Measurements from ENCODE around the gene PTDSS2.
A peak's percentile ranks its signal among the peaks of the same experiment; 100 is the strongest.
"Not testable (repeated sequence)": the region's sequence is repeated elsewhere in the genome, so short reads cannot be mapped to it uniquely, and the experiment has no call there.

The PTDSS2 gene

GRCh38 chr11:449889-450808 is at the start of gene PTDSS2:
Gene PTDSS2 (plus strand): TSS chr11:450279. CDS start chr11:450456, 177 bp downstream.
- Mint-ChIP-seq H3K27ac (ENCODE audit: low read depth) (peak within 1 kb of the TSS; percentile 95), H3K9me3 (no peaks in the 10 kb centered on the region), H3K4me1 (peaks cover 28% of the 10 kb centered on the region), H3K36me3 (ENCODE audit: insufficient read depth) (peaks cover 18% of the 10 kb centered on the region), H3K4me3 (peak within 1 kb of the TSS; percentile 85), H3K27me3 (no peaks in the 10 kb centered on the region)
- DNase-seq (ENCODE audit: low spot score in 2 of 2) (peak; percentile 84 to 91), ATAC-seq (replicated peaks; ENCODE audit: extremely low read depth, poor library complexity, severe bottlenecking) (peak; percentile 82)

- H3K36me3 Mint-ChIP-seq (ENCODE audit: insufficient read depth); H3K4me3 Mint-ChIP-seq; H3K27ac Mint-ChIP-seq (ENCODE audit: low read depth); H3K9me3 Mint-ChIP-seq; ATAC-seq (replicated peaks; ENCODE audit: extremely low read depth, poor library complexity, severe bottlenecking); DNase-seq (ENCODE audit: low spot score in 2 of 2); H3K4me1 Mint-ChIP-seq; H3K27me3 Mint-ChIP-seq: not testable (repeated sequence)
These were observed 48.9 kb upstream of the PTDSS2 start for GRCh38 chr11:401196-401595.

GRCh38 chr11:403021-403760 is 46.9 kb upstream of the PTDSS2 start:
- Mint-ChIP-seq H3K9me3 (no peaks in the 10 kb centered on the region), H3K27ac (ENCODE audit: low read depth) (no peak overlapping the region), H3K27me3 (no peaks in the 10 kb centered on the region), H3K4me1 (peaks cover 9% of the 10 kb centered on the region), H3K4me3 (no peak overlapping the region), H3K36me3 (ENCODE audit: insufficient read depth) (peaks cover 9% of the 10 kb centered on the region)
- no peak for ATAC-seq (replicated peaks; ENCODE audit: extremely low read depth, poor library complexity, severe bottlenecking)
- DNase-seq (ENCODE audit: low spot score in 2 of 2) = no peak

- H3K27me3 Mint-ChIP-seq = no peaks in the 10 kb centered on the region
- H3K27ac Mint-ChIP-seq (ENCODE audit: low read depth) = peak overlapping the region; percentile 74
- H3K4me1 Mint-ChIP-seq = peaks cover 9% of the 10 kb centered on the region
- DNase-seq (ENCODE audit: low spot score in 2 of 2) (no peak), ATAC-seq (replicated peaks; ENCODE audit: extremely low read depth, poor library complexity, severe bottlenecking) (no peak)
- peak overlapping the region; percentile 53 for H3K4me3 Mint-ChIP-seq
- no peaks in the 10 kb centered on the region for H3K9me3 Mint-ChIP-seq
- H3K36me3 Mint-ChIP-seq (ENCODE audit: insufficient read depth) = peaks cover 11% of the 10 kb centered on the region
These were observed 46.2 kb upstream of the PTDSS2 start for GRCh38 chr11:403761-404431.

GRCh38 chr11:404551-405264 is 45.4 kb upstream of the PTDSS2 start:
- Mint-ChIP-seq H3K36me3 (ENCODE audit: insufficient read depth) (peaks cover 9% of the 10 kb centered on the region), H3K27ac (ENCODE audit: low read depth) (peak overlapping the region; percentile 74), H3K4me1 (peaks cover 9% of the 10 kb centered on the region), H3K9me3 (no peaks in the 10 kb centered on the region), H3K4me3 (peak overlapping the region; percentile 53), H3K27me3 (no peaks in the 10 kb centered on the region)
- no peak for DNase-seq (ENCODE audit: low spot score in 2 of 2)
- ATAC-seq (replicated peaks; ENCODE audit: extremely low read depth, poor library complexity, severe bottlenecking) = no peak

GRCh38 chr11:405323-405953 is 44.6 kb upstream of the PTDSS2 start:
- Mint-ChIP-seq H3K4me3 (peak overlapping the region; percentile 53), H3K27ac (ENCODE audit: low read depth) (peak overlapping the region; percentile 74), H3K36me3 (ENCODE audit: insufficient read depth) (peaks cover 9% of the 10 kb centered on the region), H3K27me3 (no peaks in the 10 kb centered on the region), H3K4me1 (peaks cover 9% of the 10 kb centered on the region), H3K9me3 (no peaks in the 10 kb centered on the region)
- DNase-seq (ENCODE audit: low spot score in 2 of 2) (no peak), ATAC-seq (replicated peaks; ENCODE audit: extremely low read depth, poor library complexity, severe bottlenecking) (no peak)

GRCh38 chr11:405954-406795 is 43.9 kb upstream of the PTDSS2 start:
- ATAC-seq (replicated peaks; ENCODE audit: extremely low read depth, poor library complexity, severe bottlenecking) (no peak), DNase-seq (ENCODE audit: low spot score in 2 of 2) (no peak)
- no peak overlapping the region for H3K27ac Mint-ChIP-seq (ENCODE audit: low read depth)
- H3K4me3 Mint-ChIP-seq = peak overlapping the region; percentile 60
- peaks cover 9% of the 10 kb centered on the region for H3K4me1 Mint-ChIP-seq
- H3K9me3 Mint-ChIP-seq = no peaks in the 10 kb centered on the region
- peaks cover 9% of the 10 kb centered on the region for H3K36me3 Mint-ChIP-seq (ENCODE audit: insufficient read depth)
- no peaks in the 10 kb centered on the region for H3K27me3 Mint-ChIP-seq

GRCh38 chr11:406796-407650 is 43.1 kb upstream of the PTDSS2 start:
- no peaks in the 10 kb centered on the region for H3K9me3 Mint-ChIP-seq
- ATAC-seq (replicated peaks; ENCODE audit: extremely low read depth, poor library complexity, severe bottlenecking) (peak; percentile 98), DNase-seq (ENCODE audit: low spot score in 2 of 2) (peak; percentile 89 to 97)
- peak overlapping the region; percentile 60 for H3K4me3 Mint-ChIP-seq
- no peaks in the 10 kb centered on the region for H3K27me3 Mint-ChIP-seq
- H3K36me3 Mint-ChIP-seq (ENCODE audit: insufficient read depth) = peaks cover 9% of the 10 kb centered on the region
- H3K4me1 Mint-ChIP-seq = peaks cover 9% of the 10 kb centered on the region
- H3K27ac Mint-ChIP-seq (ENCODE audit: low read depth) = no peak overlapping the region

GRCh38 chr11:407651-408123 is 42.4 kb upstream of the PTDSS2 start:
- DNase-seq (ENCODE audit: low spot score in 2 of 2) (no peak), ATAC-seq (replicated peaks; ENCODE audit: extremely low read depth, poor library complexity, severe bottlenecking) (peak; percentile 2)
- Mint-ChIP-seq H3K27ac (ENCODE audit: low read depth) (peak overlapping the region; percentile 13), H3K36me3 (ENCODE audit: insufficient read depth) (peaks cover 9% of the 10 kb centered on the region), H3K4me1 (peaks cover 9% of the 10 kb centered on the region), H3K27me3 (no peaks in the 10 kb centered on the region), H3K4me3 (peak overlapping the region; percentile 52), H3K9me3 (no peaks in the 10 kb centered on the region)

- Mint-ChIP-seq H3K27ac (ENCODE audit: low read depth) (no peak overlapping the region), H3K36me3 (ENCODE audit: insufficient read depth) (peaks cover 12% of the 10 kb centered on the region), H3K4me3 (no peak overlapping the region), H3K27me3 (no peaks in the 10 kb centered on the region), H3K4me1 (peaks cover 13% of the 10 kb centered on the region), H3K9me3 (no peaks in the 10 kb centered on the region)
- DNase-seq (ENCODE audit: low spot score in 2 of 2) (no peak), ATAC-seq (replicated peaks; ENCODE audit: extremely low read depth, poor library complexity, severe bottlenecking) (no peak)
These were observed 41.7 kb upstream of the PTDSS2 start for GRCh38 chr11:408154-409007.

Data from central memory CD8-positive, alpha-beta T cell (primary cell).